Peyer's patch (tissue), 4 donors: ENCODE measurements around the gene EIF3D.

Source experiments
- POLR2A ChIP-seq, 2 donors: fragments of 450-650 bp; IDR thresholded peaks; one replicate each; pipeline ENCODE4 v1.5.1; 2017; ENCODE audit warnings: antibody characterized with exemption in 2 of 2, mild to moderate bottlenecking in 2 of 2, moderate library complexity in 2 of 2
- TF ChIP-seq, protein P1 (sequence below), 6 experiments: fragments of 450-650 bp in 4 of 6; fragments of 200-600 bp in 2 of 6; sonication (generic) in 1 of 6; IDR thresholded peaks; one replicate each; pipeline ENCODE4 v1.5.1; 2017 to 2019; ENCODE audit warnings: antibody characterized with exemption in 6 of 6, mild to moderate bottlenecking in 3 of 6, moderate library complexity in 1 of 6

DNA sequence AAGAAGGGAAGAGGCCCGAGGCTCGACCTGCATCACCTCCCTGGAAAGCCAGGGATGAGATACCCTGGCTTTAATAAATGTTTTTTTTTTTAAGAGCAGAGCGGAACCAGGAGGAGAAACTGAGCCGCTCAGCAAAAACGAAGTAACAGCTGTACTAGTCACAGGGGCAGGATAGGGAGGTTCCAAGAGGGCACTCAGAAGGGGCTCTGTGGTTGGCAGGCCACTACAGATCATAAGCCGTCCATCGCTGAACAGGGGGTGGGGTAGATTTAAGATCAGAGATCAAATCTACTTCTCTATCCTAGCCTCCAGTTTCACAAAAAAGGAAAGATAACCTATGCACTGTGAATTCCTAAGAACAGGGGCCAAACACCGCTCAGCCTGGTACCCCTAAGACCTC lies 625 bp downstream of the EIF3D start:
- TF ChIP-seq, protein P1, sequence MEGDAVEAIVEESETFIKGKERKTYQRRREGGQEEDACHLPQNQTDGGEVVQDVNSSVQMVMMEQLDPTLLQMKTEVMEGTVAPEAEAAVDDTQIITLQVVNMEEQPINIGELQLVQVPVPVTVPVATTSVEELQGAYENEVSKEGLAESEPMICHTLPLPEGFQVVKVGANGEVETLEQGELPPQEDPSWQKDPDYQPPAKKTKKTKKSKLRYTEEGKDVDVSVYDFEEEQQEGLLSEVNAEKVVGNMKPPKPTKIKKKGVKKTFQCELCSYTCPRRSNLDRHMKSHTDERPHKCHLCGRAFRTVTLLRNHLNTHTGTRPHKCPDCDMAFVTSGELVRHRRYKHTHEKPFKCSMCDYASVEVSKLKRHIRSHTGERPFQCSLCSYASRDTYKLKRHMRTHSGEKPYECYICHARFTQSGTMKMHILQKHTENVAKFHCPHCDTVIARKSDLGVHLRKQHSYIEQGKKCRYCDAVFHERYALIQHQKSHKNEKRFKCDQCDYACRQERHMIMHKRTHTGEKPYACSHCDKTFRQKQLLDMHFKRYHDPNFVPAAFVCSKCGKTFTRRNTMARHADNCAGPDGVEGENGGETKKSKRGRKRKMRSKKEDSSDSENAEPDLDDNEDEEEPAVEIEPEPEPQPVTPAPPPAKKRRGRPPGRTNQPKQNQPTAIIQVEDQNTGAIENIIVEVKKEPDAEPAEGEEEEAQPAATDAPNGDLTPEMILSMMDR (IDR thresholded peaks at IDR 0.05) = no peak
- TF ChIP-seq POLR2A (IDR thresholded peaks at IDR 0.05) = no peak
